Measurements from ENCODE around the gene RNASEH2B.

The RNASEH2B gene

DNA sequence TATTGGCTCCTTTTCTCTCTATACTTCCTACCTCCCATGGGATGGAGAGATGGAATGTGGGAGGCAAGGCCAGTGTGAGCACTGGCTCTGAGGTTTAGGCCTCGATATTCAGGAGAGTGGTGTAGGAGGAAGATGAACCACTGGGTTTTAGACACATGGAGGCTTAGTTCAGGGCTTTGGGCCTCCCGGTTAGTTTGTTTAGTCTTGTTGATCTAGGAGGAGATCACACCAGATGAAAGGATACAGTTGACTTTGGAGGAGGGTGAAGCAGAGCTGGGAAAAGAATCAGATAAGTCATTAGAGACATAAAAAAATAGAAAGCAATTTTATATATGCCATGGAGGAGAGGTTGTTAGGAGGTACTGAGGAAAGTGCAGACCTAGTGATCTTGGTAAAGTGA is 30.9 kb downstream of the RNASEH2B start:
- Histone ChIP-seq H3K9me3 (ENCODE audit: control insufficient read depth, low read length) (no peaks in the 10 kb centered on the region), H3K79me1 (replicated peaks; ENCODE audit: low read length, poor library complexity, severe bottlenecking) (peaks cover 1% of the 10 kb centered on the region), H2AFZ (ENCODE audit: low read depth, low read length) (no peak overlapping the region), H2BK15ac (ENCODE audit: low read depth, poor library complexity, severe bottlenecking) (no peak overlapping the region), H3K4me1 (ENCODE audit: control insufficient read depth, insufficient read depth, low read depth, low read length) (no peaks in the 10 kb centered on the region), H3K36me3 (ENCODE audit: control insufficient read depth in 1 of 2, insufficient read depth in 2 of 2, low read depth in 1 of 2, low read length in 2 of 2) (peaks cover 4 to 53% of the 10 kb centered on the region in 2 experiments), H2BK5ac (ENCODE audit: low read depth, low read length, poor library complexity, severe bottlenecking) (no peak overlapping the region), H3K4me2 (ENCODE audit: low read length, poor library complexity, severe bottlenecking) (no peak overlapping the region), H3K14ac (ENCODE audit: low read length in 2 of 2) (no peak overlapping the region), H3K4me3 (ENCODE audit: insufficient read depth in 1 of 2, low read depth in 1 of 2, low read length in 2 of 2) (no peak overlapping the region), H2BK120ac (ENCODE audit: low read depth, low read length) (no peak overlapping the region), H3K4ac (ENCODE audit: low read depth in 1 of 2, low read length in 2 of 2) (no peak overlapping the region), H3K18ac (ENCODE audit: low read depth in 1 of 2, low read length in 2 of 2) (no peak overlapping the region), H3K27ac (ENCODE audit: low read length, poor library complexity, severe bottlenecking) (no peak overlapping the region), H3K23ac (ENCODE audit: low read length in 2 of 2) (no peak overlapping the region), H2BK12ac (ENCODE audit: low read length in 2 of 2) (no peak overlapping the region), H3K9ac (ENCODE audit: low read length) (no peak overlapping the region), H4K91ac (ENCODE audit: low read length) (no peak overlapping the region), H4K8ac (ENCODE audit: low read length) (no peak overlapping the region), H2AK5ac (ENCODE audit: low read length, severe bottlenecking) (no peak overlapping the region), H3K27me3 (ENCODE audit: control insufficient read depth in 1 of 2, insufficient read depth in 1 of 2, low read length in 2 of 2) (no peaks in the 10 kb centered on the region)
- 77% methylated on average over 2 of the region's 2 CpGs for WGBS
- DNase-seq = no peak

DNA sequence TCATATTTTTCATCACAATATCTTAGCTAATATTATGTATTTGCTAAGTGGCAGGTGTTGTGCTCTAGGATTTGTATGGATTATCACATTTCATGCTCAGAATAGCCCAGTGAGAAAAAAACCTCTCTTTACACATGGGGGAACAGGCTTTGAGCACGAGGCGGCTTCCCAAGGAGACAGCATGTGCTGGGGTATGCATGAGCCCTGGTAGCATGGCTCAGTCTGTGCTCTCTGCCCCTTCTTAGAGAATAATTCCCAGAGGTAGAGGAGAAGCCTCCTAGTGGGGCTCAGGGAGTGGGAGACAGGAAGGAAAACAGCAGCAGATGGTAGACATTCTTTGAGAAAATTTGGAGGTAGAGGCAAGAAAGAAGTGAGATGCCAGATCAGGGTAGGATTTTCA is 31.6 kb downstream of the RNASEH2B start:
- Histone ChIP-seq H3K4me3 (ENCODE audit: insufficient read depth in 1 of 2, low read depth in 1 of 2, low read length in 2 of 2) (no peak overlapping the region), H3K27me3 (ENCODE audit: control insufficient read depth in 1 of 2, insufficient read depth in 1 of 2, low read length in 2 of 2) (no peaks in the 10 kb centered on the region), H3K9ac (ENCODE audit: low read length) (no peak overlapping the region), H2AK5ac (ENCODE audit: low read length, severe bottlenecking) (no peak overlapping the region), H4K8ac (ENCODE audit: low read length) (no peak overlapping the region), H2BK120ac (ENCODE audit: low read depth, low read length) (no peak overlapping the region), H2BK15ac (ENCODE audit: low read depth, poor library complexity, severe bottlenecking) (no peak overlapping the region), H4K91ac (ENCODE audit: low read length) (no peak overlapping the region), H3K4me1 (ENCODE audit: control insufficient read depth, insufficient read depth, low read depth, low read length) (no peaks in the 10 kb centered on the region), H3K18ac (ENCODE audit: low read depth in 1 of 2, low read length in 2 of 2) (no peak overlapping the region), H2BK5ac (ENCODE audit: low read depth, low read length, poor library complexity, severe bottlenecking) (no peak overlapping the region), H3K4me2 (ENCODE audit: low read length, poor library complexity, severe bottlenecking) (no peak overlapping the region), H2BK12ac (ENCODE audit: low read length in 2 of 2) (no peak overlapping the region), H3K79me1 (replicated peaks; ENCODE audit: low read length, poor library complexity, severe bottlenecking) (peaks cover 1% of the 10 kb centered on the region), H3K4ac (ENCODE audit: low read depth in 1 of 2, low read length in 2 of 2) (no peak overlapping the region), H2AFZ (ENCODE audit: low read depth, low read length) (no peak overlapping the region), H3K9me3 (ENCODE audit: control insufficient read depth, low read length) (no peaks in the 10 kb centered on the region), H3K36me3 (ENCODE audit: control insufficient read depth in 1 of 2, insufficient read depth in 2 of 2, low read depth in 1 of 2, low read length in 2 of 2) (peaks cover 4 to 49% of the 10 kb centered on the region in 2 experiments), H3K27ac (ENCODE audit: low read length, poor library complexity, severe bottlenecking) (no peak overlapping the region), H3K14ac (ENCODE audit: low read length in 2 of 2) (no peak overlapping the region), H3K23ac (ENCODE audit: low read length in 2 of 2) (no peak overlapping the region)
- WGBS = 81% methylated on average over 2 of the region's 2 CpGs
- DNase-seq = no peak

DNA sequence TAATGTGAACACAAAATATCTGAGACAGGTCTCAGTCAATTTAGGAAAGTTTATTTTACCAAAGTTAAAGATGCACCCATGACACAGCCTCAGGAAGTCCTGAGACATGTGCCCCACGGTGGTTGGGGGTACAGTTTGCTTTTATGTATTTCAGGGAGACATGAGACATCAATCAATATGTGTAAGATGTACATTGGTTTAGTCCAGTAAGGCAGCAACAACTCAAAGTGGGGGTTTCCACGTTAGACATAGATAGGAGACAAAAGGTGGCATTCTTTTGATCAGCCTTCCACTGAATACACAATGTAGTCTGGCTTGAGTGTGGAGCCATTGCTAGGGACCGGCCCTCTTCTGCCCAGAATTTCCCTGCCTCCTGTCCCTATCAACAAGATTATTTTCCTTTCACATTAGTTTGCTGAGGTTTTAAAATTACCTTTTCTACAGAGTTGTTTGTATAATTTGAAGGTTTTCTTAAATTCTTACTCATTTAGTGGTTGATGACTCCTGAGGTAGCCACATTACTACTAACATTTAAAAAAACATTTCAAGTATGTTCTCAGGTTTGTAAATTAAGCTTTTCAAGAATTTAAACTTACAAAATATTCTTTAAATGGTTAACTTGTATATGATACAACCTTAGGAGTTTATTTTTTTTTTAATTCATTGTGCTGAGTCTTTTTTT is 33.2 kb downstream of the RNASEH2B start:
- H2BK12ac ChIP-seq (ENCODE audit: low read length in 2 of 2) = no peak overlapping the region
- no peak overlapping the region for H2AK5ac ChIP-seq (ENCODE audit: low read length, severe bottlenecking)
- H2AFZ ChIP-seq (ENCODE audit: low read depth, low read length) = no peak overlapping the region
- H2BK15ac ChIP-seq (ENCODE audit: low read depth, poor library complexity, severe bottlenecking) = no peak overlapping the region
- no peak overlapping the region for H4K8ac ChIP-seq (ENCODE audit: low read length)
- H2BK120ac ChIP-seq (ENCODE audit: low read depth, low read length) = no peak overlapping the region
- H4K91ac ChIP-seq (ENCODE audit: low read length) = no peak overlapping the region
- no peak overlapping the region for H3K4me2 ChIP-seq (ENCODE audit: low read length, poor library complexity, severe bottlenecking)
- WGBS = 58% methylated on average over 2 of the region's 3 CpGs
- no peak overlapping the region for H3K4ac ChIP-seq (ENCODE audit: low read depth in 1 of 2, low read length in 2 of 2)
- H3K4me3 ChIP-seq (ENCODE audit: insufficient read depth in 1 of 2, low read depth in 1 of 2, low read length in 2 of 2) = no peak overlapping the region
- no peak overlapping the region for H3K27ac ChIP-seq (ENCODE audit: low read length, poor library complexity, severe bottlenecking)
- H3K18ac ChIP-seq (ENCODE audit: low read depth in 1 of 2, low read length in 2 of 2) = no peak overlapping the region
- H3K23ac ChIP-seq (ENCODE audit: low read length in 2 of 2) = no peak overlapping the region
- no peak for DNase-seq
- no peak overlapping the region for H3K14ac ChIP-seq (ENCODE audit: low read length in 2 of 2)
- H3K27me3 ChIP-seq (ENCODE audit: control insufficient read depth in 1 of 2, insufficient read depth in 1 of 2, low read length in 2 of 2) = no peaks in the 10 kb centered on the region
- H3K79me1 ChIP-seq (replicated peaks; ENCODE audit: low read length, poor library complexity, severe bottlenecking) = peaks cover 1% of the 10 kb centered on the region
- no peaks in the 10 kb centered on the region for H3K9me3 ChIP-seq (ENCODE audit: control insufficient read depth, low read length)
- H3K9ac ChIP-seq (ENCODE audit: low read length) = no peak overlapping the region
- H2BK5ac ChIP-seq (ENCODE audit: low read depth, low read length, poor library complexity, severe bottlenecking) = no peak overlapping the region
- H3K36me3 ChIP-seq (ENCODE audit: control insufficient read depth in 1 of 2, insufficient read depth in 2 of 2, low read depth in 1 of 2, low read length in 2 of 2) = peaks cover 4 to 46% of the 10 kb centered on the region in 2 experiments
- H3K4me1 ChIP-seq (ENCODE audit: control insufficient read depth, insufficient read depth, low read depth, low read length) = no peaks in the 10 kb centered on the region

DNA sequence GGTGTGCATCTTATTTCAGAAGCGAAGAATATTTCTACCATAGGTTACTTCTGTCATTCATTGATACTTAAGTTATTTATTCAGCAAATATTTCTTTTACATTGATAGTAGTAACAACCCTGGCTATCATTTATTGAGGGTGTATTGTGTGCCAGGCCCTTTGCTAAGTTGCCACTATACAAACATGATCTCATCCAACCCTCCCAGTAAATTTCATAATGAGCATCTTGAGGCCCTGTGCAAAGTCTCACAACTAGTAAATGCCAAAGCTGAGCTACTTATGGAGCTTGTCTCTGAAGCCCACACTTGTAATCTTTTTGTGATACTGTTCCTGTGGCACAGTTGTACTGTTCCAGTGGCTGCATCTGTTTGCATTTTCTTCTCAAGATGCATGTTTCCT is 36.1 kb downstream of the RNASEH2B start:
- Histone ChIP-seq H2BK5ac (ENCODE audit: low read depth, low read length, poor library complexity, severe bottlenecking) (no peak overlapping the region), H3K27ac (ENCODE audit: low read length, poor library complexity, severe bottlenecking) (no peak overlapping the region), H4K8ac (ENCODE audit: low read length) (no peak overlapping the region), H3K4me2 (ENCODE audit: low read length, poor library complexity, severe bottlenecking) (no peak overlapping the region), H2AFZ (ENCODE audit: low read depth, low read length) (no peak overlapping the region), H3K14ac (ENCODE audit: low read length in 2 of 2) (no peak overlapping the region), H3K9ac (ENCODE audit: low read length) (no peak overlapping the region), H3K18ac (ENCODE audit: low read depth in 1 of 2, low read length in 2 of 2) (no peak overlapping the region), H3K4me3 (ENCODE audit: insufficient read depth in 1 of 2, low read depth in 1 of 2, low read length in 2 of 2) (no peak overlapping the region), H2AK5ac (ENCODE audit: low read length, severe bottlenecking) (no peak overlapping the region), H4K91ac (ENCODE audit: low read length) (no peak overlapping the region), H3K27me3 (ENCODE audit: control insufficient read depth in 1 of 2, insufficient read depth in 1 of 2, low read length in 2 of 2) (no peaks in the 10 kb centered on the region), H2BK120ac (ENCODE audit: low read depth, low read length) (no peak overlapping the region), H3K23ac (ENCODE audit: low read length in 2 of 2) (no peak overlapping the region), H2BK12ac (ENCODE audit: low read length in 2 of 2) (no peak overlapping the region), H3K9me3 (ENCODE audit: control insufficient read depth, low read length) (no peaks in the 10 kb centered on the region), H3K36me3 (ENCODE audit: control insufficient read depth in 1 of 2, insufficient read depth in 2 of 2, low read depth in 1 of 2, low read length in 2 of 2) (peaks cover 4 to 52% of the 10 kb centered on the region in 2 experiments), H3K4ac (ENCODE audit: low read depth in 1 of 2, low read length in 2 of 2) (no peak overlapping the region), H3K4me1 (ENCODE audit: control insufficient read depth, insufficient read depth, low read depth, low read length) (no peaks in the 10 kb centered on the region), H2BK15ac (ENCODE audit: low read depth, poor library complexity, severe bottlenecking) (no peak overlapping the region), H3K79me1 (replicated peaks; ENCODE audit: low read length, poor library complexity, severe bottlenecking) (no peaks in the 10 kb centered on the region)
- no CpG with 5 or more reads among the region's 1 CpG for WGBS
- DNase-seq = no peak

All from mesenchymal stem cell (in vitro differentiated cells and primary cell).